ENCODE results near the gene KRTAP20-2.

DNA sequence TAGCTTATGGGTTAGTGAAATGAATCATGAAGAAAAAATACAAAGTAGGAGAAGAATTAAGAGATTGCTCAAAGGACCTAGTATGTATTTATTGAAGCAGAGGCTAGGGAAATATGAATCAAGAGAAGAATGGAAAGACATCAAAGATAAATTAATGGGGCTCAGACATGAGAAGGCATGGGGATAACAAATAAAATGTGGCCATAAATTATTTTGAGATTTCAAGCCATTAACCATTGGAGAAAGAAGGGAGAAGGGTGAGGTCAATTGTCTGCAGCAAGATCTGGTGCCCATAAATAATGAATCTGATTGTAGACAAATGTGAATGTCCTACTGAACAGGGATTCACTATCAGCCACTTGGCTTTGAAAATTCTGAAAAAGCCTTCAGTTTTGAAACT lies 17.9 kb downstream of the KRTAP20-2 start:
- TF ChIP-seq, protein P1, sequence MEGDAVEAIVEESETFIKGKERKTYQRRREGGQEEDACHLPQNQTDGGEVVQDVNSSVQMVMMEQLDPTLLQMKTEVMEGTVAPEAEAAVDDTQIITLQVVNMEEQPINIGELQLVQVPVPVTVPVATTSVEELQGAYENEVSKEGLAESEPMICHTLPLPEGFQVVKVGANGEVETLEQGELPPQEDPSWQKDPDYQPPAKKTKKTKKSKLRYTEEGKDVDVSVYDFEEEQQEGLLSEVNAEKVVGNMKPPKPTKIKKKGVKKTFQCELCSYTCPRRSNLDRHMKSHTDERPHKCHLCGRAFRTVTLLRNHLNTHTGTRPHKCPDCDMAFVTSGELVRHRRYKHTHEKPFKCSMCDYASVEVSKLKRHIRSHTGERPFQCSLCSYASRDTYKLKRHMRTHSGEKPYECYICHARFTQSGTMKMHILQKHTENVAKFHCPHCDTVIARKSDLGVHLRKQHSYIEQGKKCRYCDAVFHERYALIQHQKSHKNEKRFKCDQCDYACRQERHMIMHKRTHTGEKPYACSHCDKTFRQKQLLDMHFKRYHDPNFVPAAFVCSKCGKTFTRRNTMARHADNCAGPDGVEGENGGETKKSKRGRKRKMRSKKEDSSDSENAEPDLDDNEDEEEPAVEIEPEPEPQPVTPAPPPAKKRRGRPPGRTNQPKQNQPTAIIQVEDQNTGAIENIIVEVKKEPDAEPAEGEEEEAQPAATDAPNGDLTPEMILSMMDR (IDR thresholded peaks at IDR 0.05; ENCODE audit: poor library complexity, severe bottlenecking) = no peak
- no peak for TF ChIP-seq EP300 (conservative IDR thresholded peaks at IDR 0.05; ENCODE audit: poor library complexity, severe bottlenecking)
